PC-9 (cell line): ENCODE results near the gene CAPN11. TPM values are rescaled to one million over a fixed set of nuclear protein-coding genes. Genes with fewer than 3 reads are reported as not detected.

Experiments
- BruUV-seq: library from RNA; stranded (reverse); fragments of 400-500 nt; replicated peaks from 2 replicates; lab custom pipeline; 2021; lab: Mats Ljungman, UMichigan
- CTCF ChIA-PET: fragments of 300-600 bp; sonication (Branson Sonifier 250); formaldehyde crosslinking; loops from one replicate; lab custom pipeline; 2022; ENCODE audit warnings: antibody characterized with exemption; lab: Charles Lee
- POLR2A ChIA-PET: fragments of 300-600 bp; sonication (Branson Sonifier 250); formaldehyde crosslinking; loops from one replicate; lab custom pipeline; 2022; ENCODE audit warnings: antibody characterized with exemption; ENCODE audit not compliant: unreplicated experiment; lab: Charles Lee
- DNase-seq, 2 experiments: peaks; one replicate each; pipeline versions ENCODE4 v3.0.0 to v3.0.0-alpha.2; 2015 to 2022; ENCODE audit warnings: mixed read lengths in 1 of 2
- H2AFZ ChIP-seq: fragments of 200-600 bp; sonication (generic); 2 replicates; pipeline ENCODE4 v1.8.1; 2017; ENCODE audit warnings: antibody characterized with exemption
- H3F3A ChIP-seq: fragments of 200-600 bp; sonication (generic); 2 replicates; pipeline ENCODE4 v1.8.1; 2017; ENCODE audit warnings: antibody characterized with exemption, mild to moderate bottlenecking, low read depth; ENCODE audit not compliant: insufficient read depth
- H3K27ac ChIP-seq: fragments of 200-600 bp; sonication (generic); 2 replicates; pipeline ENCODE4 v1.6.1; 2016; ENCODE audit warnings: mixed run types
- H3K27me3 ChIP-seq: fragments of 200-600 bp; sonication (generic); 2 replicates; pipeline ENCODE4 v1.6.1; 2016; ENCODE audit warnings: low read depth, mixed run types; ENCODE audit not compliant: insufficient read depth
- H3K36me3 ChIP-seq: fragments of 200-600 bp; sonication (generic); 2 replicates; pipeline ENCODE4 v1.6.1; 2016; ENCODE audit warnings: low read depth, mixed run types
- H3K4me1 ChIP-seq: fragments of 200-600 bp; sonication (generic); replicated peaks from 2 replicates; pipeline ENCODE4 v1.6.1; 2016; ENCODE audit warnings: mixed run types; ENCODE audit not compliant: insufficient read depth
- H3K4me2 ChIP-seq: fragments of 200-600 bp; sonication (generic); 2 replicates; pipeline ENCODE4 v1.6.1; 2017; ENCODE audit warnings: mixed run types
- H3K4me3 ChIP-seq: fragments of 200-600 bp; sonication (generic); 2 replicates; pipeline ENCODE4 v1.6.1; 2016; ENCODE audit warnings: mixed run types
- H3K79me2 ChIP-seq: fragments of 200-600 bp; sonication (generic); 2 replicates; pipeline ENCODE4 v1.6.1; 2017; ENCODE audit warnings: low read depth, mixed run types
- H3K9me2 ChIP-seq: fragments of 200-600 bp; sonication (generic); 2 replicates; pipeline ENCODE4 v1.8.1; 2017; ENCODE audit warnings: mild to moderate bottlenecking; ENCODE audit not compliant: insufficient read depth
- H3K9me3 ChIP-seq: fragments of 200-600 bp; sonication (generic); 2 replicates; pipeline ENCODE4 v1.8.1; 2016; ENCODE audit warnings: low read depth; ENCODE audit not compliant: insufficient read depth
- H4K20me1 ChIP-seq: fragments of 200-600 bp; sonication (generic); 2 replicates; pipeline ENCODE4 v1.8.1; 2017; ENCODE audit not compliant: insufficient read depth
- EZH2 ChIP-seq: fragments of 200-600 bp; sonication (generic); IDR thresholded peaks from 2 replicates; pipeline ENCODE4 v1.8.0; 2017; ENCODE audit warnings: antibody characterized with exemption, low read depth
- intact Hi-C: fragments of 100-400 bp; cut with micrococcal nuclease; formaldehyde crosslinking; loops from one replicate; pipeline ENCODE4 v1.10.0; 2022; ENCODE audit not compliant: unreplicated experiment
- total RNA-seq: library from RNA; stranded (reverse); gene quantifications from 2 replicates; pipeline ENCODE4 v1.2.3, GENCODE V29; 2021

The CAPN11 gene
- total RNA-seq, 1 experiment from 2014 or later = not detected

- Histone ChIP-seq H3K9me2 (no peaks in the 10 kb centered on the region), H3K4me1 (peaks cover 17% of the 10 kb centered on the region), H2AFZ (no peak overlapping the region), H4K20me1 (no peaks in the 10 kb centered on the region), H3K4me2 (no peak overlapping the region), H3K4me3 (no peak overlapping the region), H3K27ac (no peak overlapping the region), H3K9me3 (no peaks in the 10 kb centered on the region), H3K36me3 (no peaks in the 10 kb centered on the region), H3K27me3 (no peaks in the 10 kb centered on the region), H3K79me2 (no peaks in the 10 kb centered on the region), H3F3A (peaks cover 25% of the 10 kb centered on the region)
- intact Hi-C loops = loop anchor here (1.0 kb wide), 3 partner anchors 9 to 137 kb away; no protein-coding TSS in a partner anchor
- ChIA-PET POLR2A (no interaction called here), CTCF (interaction anchor here (1.0 kb wide), 1 partner anchor 26 kb away, joined by 3 read pairs; no protein-coding TSS in a partner anchor)
- no TSS peak for BruUV-seq
- no peak for TF ChIP-seq EZH2
- DNase-seq = no peak
Measured at GRCh38 chr6:44233567-44234100, 75.0 kb downstream of the CAPN11 start.

Other genes starting within 250 kb of the CAPN11 start
- gene MRPL14, start 31.4 kb upstream of the CAPN11 start, total RNA-seq = 96.3 and 97.9 TPM in 2 replicates
- gene TMEM63B, start 31.3 kb upstream of the CAPN11 start, total RNA-seq = 36.1 and 38.5 TPM in 2 replicates
- not detected in 2 replicates for gene MYMX, start 58.1 kb downstream of the CAPN11 start, total RNA-seq
- gene SLC29A1, start 64.8 kb downstream of the CAPN11 start, total RNA-seq = 45.3 and 46.9 TPM in 2 replicates
- 895 and 1,136 TPM in 2 replicates for gene HSP90AB1, start 88.3 kb downstream of the CAPN11 start, total RNA-seq
- gene SLC35B2, start 98.7 kb downstream of the CAPN11 start, total RNA-seq = 57.6 and 59.7 TPM in 2 replicates
- gene NFKBIE, start 106.7 kb downstream of the CAPN11 start, total RNA-seq = 7.6 and 10.2 TPM in 2 replicates
- not detected in 2 replicates for gene TMEM151B, start 111.6 kb downstream of the CAPN11 start, total RNA-seq
- gene AARS2, start 154.5 kb downstream of the CAPN11 start, total RNA-seq = 11.6 and 12.5 TPM in 2 replicates
- gene SPATS1, start 183.8 kb downstream of the CAPN11 start, total RNA-seq = not detected in 2 replicates
- 17.8 and 24.0 TPM in 2 replicates for gene CDC5L, start 228.9 kb downstream of the CAPN11 start, total RNA-seq